ENCODE data around the gene CRIM1.

Gene CRIM1

GRCh38 chr2:36423619-36424120 is 68.1 kb downstream of the CRIM1 start:
- TF ChIP-seq YY1 (IDR thresholded peaks at IDR 0.05; ENCODE audit: low read depth): no peak
- no peak for TF ChIP-seq CREB1 (IDR thresholded peaks at IDR 0.05; ENCODE audit: low read depth)
- no peak for TF ChIP-seq TAF1 (IDR thresholded peaks at IDR 0.05; ENCODE audit: low read depth)
- TF ChIP-seq ZBTB7A (IDR thresholded peaks at IDR 0.05; ENCODE audit: low read depth): no peak
- no peak for TF ChIP-seq TEAD4 (IDR thresholded peaks at IDR 0.05)
- no peak for TF ChIP-seq REST (IDR thresholded peaks at IDR 0.05; ENCODE audit: low read depth)
- no peak for TF ChIP-seq EGR1 (IDR thresholded peaks at IDR 0.05)

GRCh38 chr2:36425608-36426355 is 70.2 kb downstream of the CRIM1 start:
- TF ChIP-seq RAD21 (IDR thresholded peaks at IDR 0.05; ENCODE audit: low read depth): no peak
- no peak for TF ChIP-seq EP300 (IDR thresholded peaks at IDR 0.05; ENCODE audit: borderline replicate concordance)
- no peak for TF ChIP-seq USF1 (IDR thresholded peaks at IDR 0.05)
- TF ChIP-seq REST (IDR thresholded peaks at IDR 0.05; ENCODE audit: low read depth): no peak
- no peak for TF ChIP-seq CREB1 (IDR thresholded peaks at IDR 0.05; ENCODE audit: low read depth)

- TF ChIP-seq TEAD4 (IDR thresholded peaks at IDR 0.05) (no peak), REST (IDR thresholded peaks at IDR 0.05; ENCODE audit: low read depth) (peak; percentile 82)
Measured at GRCh38 chr2:36427790-36428243, 72.2 kb downstream of the CRIM1 start.

- TF ChIP-seq CREB1 (IDR thresholded peaks at IDR 0.05; ENCODE audit: low read depth): no peak
- TF ChIP-seq EGR1 (IDR thresholded peaks at IDR 0.05): no peak
- TF ChIP-seq MAX (IDR thresholded peaks at IDR 0.05): no peak
- TF ChIP-seq TCF12 (IDR thresholded peaks at IDR 0.05; ENCODE audit: low read depth): no peak
- TF ChIP-seq FOXM1 (IDR thresholded peaks at IDR 0.05; ENCODE audit: borderline replicate concordance, low read depth): no peak
- TF ChIP-seq RAD21 (IDR thresholded peaks at IDR 0.05; ENCODE audit: low read depth): no peak
- TF ChIP-seq TAF1 (IDR thresholded peaks at IDR 0.05; ENCODE audit: low read depth): no peak
- no peak for TF ChIP-seq ZBTB7A (IDR thresholded peaks at IDR 0.05; ENCODE audit: low read depth)
- no peak for TF ChIP-seq YY1 (IDR thresholded peaks at IDR 0.05; ENCODE audit: low read depth)
- no peak for TF ChIP-seq EP300 (IDR thresholded peaks at IDR 0.05; ENCODE audit: borderline replicate concordance)
- TF ChIP-seq CEBPB (IDR thresholded peaks at IDR 0.05): no peak
Measured at GRCh38 chr2:36430549-36430948, 75.0 kb downstream of the CRIM1 start.

- TF ChIP-seq NFIC (IDR thresholded peaks at IDR 0.05) (no peak), CREB1 (IDR thresholded peaks at IDR 0.05; ENCODE audit: low read depth) (no peak), ZBTB7A (IDR thresholded peaks at IDR 0.05; ENCODE audit: low read depth) (no peak), TCF12 (IDR thresholded peaks at IDR 0.05; ENCODE audit: low read depth) (no peak), MAX (IDR thresholded peaks at IDR 0.05) (no peak), TEAD4 (IDR thresholded peaks at IDR 0.05) (no peak), CEBPB (IDR thresholded peaks at IDR 0.05) (no peak), USF1 (IDR thresholded peaks at IDR 0.05) (no peak), FOXM1 (IDR thresholded peaks at IDR 0.05; ENCODE audit: borderline replicate concordance, low read depth) (no peak), RAD21 (IDR thresholded peaks at IDR 0.05; ENCODE audit: low read depth) (no peak), TAF1 (IDR thresholded peaks at IDR 0.05; ENCODE audit: low read depth) (no peak), EGR1 (IDR thresholded peaks at IDR 0.05) (no peak), YY1 (IDR thresholded peaks at IDR 0.05; ENCODE audit: low read depth) (no peak), EP300 (IDR thresholded peaks at IDR 0.05; ENCODE audit: borderline replicate concordance) (no peak), REST (IDR thresholded peaks at IDR 0.05; ENCODE audit: low read depth) (no peak)
Measured at GRCh38 chr2:36432479-36432878, 76.9 kb downstream of the CRIM1 start.
